Measurements from ENCODE around the gene NUDT16L1.
A peak's percentile ranks its signal among the peaks of the same experiment; 100 is the strongest.

- TF ChIP-seq CTCF (optimal IDR thresholded peaks at IDR 0.05 in 1 of 3, IDR thresholded peaks at IDR 0.05 in 1 of 3, conservative IDR thresholded peaks at IDR 0.05 in 1 of 3; ENCODE audit: extremely low read depth in 1 of 3, insufficient read depth in 2 of 3, low read length in 3 of 3) (peak in 2 of 3 experiments; percentile 6 to 8), EZH2 (IDR thresholded peaks at IDR 0.05; ENCODE audit: low read length) (no peak)
Measured at GRCh38 chr16:4693956-4694641, 737 bp downstream of the NUDT16L1 start.
